Kidney epithelial cell (primary cell): Measurements from ENCODE around the gene LRRC15. TPM values are rescaled to one million over a fixed set of nuclear protein-coding genes. Genes with fewer than 3 reads are reported as not detected.

ENCODE experiments used
- DNase-seq: peaks from one replicate; pipeline ENCODE4 v3.0.0-alpha.2; 2010; ENCODE audit warnings: low read depth
- H3K27me3 ChIP-seq: 2 replicates; pipeline ENCODE4 v1.6.0; 2011; ENCODE audit warnings: low read length; ENCODE audit not compliant: control insufficient read depth, insufficient read depth
- H3K36me3 ChIP-seq: 2 replicates; pipeline ENCODE4 v1.5.1; 2011; ENCODE audit warnings: low read length; ENCODE audit not compliant: control insufficient read depth, insufficient read depth
- H3K4me3 ChIP-seq: 2 replicates; pipeline ENCODE4 v1.5.1; 2011; ENCODE audit warnings: low read depth, mild to moderate bottlenecking, control low read depth, low read length
- total RNA-seq: library from RNA; depleted of rRNA; stranded (reverse); fragments of >200 nt; gene quantifications from 2 replicates; pipeline ENCODE4 v1.2.3, GENCODE V29; 2015
- TF ChIP-seq, protein P1 (sequence below): IDR thresholded peaks from 2 replicates; pipeline ENCODE4 v1.5.1; 2011; ENCODE audit warnings: mild to moderate bottlenecking, moderate library complexity, low read length, control low read depth, inconsistent platforms; ENCODE audit not compliant: insufficient read depth, poor library complexity, severe bottlenecking

Gene LRRC15
- total RNA-seq, 1 donor from 2014 or later: not detected

DNA sequence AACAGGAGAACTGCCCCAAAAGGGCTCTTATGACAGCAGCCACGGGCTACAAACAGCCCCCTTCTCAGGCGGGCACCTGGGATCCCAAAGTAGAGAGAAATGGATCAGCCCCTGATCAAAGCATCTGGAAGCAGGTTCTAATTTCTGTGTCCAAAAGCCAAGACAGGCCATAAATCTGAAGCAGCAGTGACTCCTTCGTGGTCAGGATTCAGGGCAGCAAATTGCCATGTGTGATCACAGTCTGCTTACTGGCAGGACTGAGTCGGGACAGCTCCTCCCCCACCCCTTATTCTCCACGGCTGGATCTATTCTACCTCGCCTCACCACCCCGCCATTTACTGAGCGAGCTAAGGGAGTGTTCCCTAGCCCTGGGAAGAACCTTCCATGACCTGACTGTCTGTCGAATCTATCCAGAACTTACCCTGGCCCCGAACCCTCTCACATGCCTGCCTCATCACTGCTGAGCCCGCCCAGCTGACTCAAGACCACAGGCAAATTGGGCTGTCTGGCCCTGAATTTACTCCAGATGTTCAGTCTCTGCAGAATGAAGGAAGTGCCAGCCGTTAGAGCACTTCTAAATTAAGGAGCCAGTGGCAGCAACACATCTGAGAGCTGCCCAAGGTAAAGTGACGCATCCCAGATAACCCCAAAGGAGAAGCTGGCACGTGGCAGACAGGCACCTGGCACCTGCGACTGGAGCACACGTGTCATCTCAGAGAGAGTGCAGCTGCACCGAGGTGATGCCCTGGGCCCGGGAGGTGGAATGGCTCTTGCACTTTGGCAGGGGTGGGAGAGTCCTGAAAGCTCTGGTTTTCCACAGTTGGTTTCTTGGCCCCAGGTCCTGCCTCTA, 1.3 kb downstream of the LRRC15 start:
- no peak for DNase-seq
- H3K36me3 ChIP-seq: no peaks in the 10 kb centered on the region
- TF ChIP-seq, protein P1, sequence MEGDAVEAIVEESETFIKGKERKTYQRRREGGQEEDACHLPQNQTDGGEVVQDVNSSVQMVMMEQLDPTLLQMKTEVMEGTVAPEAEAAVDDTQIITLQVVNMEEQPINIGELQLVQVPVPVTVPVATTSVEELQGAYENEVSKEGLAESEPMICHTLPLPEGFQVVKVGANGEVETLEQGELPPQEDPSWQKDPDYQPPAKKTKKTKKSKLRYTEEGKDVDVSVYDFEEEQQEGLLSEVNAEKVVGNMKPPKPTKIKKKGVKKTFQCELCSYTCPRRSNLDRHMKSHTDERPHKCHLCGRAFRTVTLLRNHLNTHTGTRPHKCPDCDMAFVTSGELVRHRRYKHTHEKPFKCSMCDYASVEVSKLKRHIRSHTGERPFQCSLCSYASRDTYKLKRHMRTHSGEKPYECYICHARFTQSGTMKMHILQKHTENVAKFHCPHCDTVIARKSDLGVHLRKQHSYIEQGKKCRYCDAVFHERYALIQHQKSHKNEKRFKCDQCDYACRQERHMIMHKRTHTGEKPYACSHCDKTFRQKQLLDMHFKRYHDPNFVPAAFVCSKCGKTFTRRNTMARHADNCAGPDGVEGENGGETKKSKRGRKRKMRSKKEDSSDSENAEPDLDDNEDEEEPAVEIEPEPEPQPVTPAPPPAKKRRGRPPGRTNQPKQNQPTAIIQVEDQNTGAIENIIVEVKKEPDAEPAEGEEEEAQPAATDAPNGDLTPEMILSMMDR: no peak
- no peak overlapping the region for H3K4me3 ChIP-seq
- H3K27me3 ChIP-seq: peaks cover 25% of the 10 kb centered on the region

DNA sequence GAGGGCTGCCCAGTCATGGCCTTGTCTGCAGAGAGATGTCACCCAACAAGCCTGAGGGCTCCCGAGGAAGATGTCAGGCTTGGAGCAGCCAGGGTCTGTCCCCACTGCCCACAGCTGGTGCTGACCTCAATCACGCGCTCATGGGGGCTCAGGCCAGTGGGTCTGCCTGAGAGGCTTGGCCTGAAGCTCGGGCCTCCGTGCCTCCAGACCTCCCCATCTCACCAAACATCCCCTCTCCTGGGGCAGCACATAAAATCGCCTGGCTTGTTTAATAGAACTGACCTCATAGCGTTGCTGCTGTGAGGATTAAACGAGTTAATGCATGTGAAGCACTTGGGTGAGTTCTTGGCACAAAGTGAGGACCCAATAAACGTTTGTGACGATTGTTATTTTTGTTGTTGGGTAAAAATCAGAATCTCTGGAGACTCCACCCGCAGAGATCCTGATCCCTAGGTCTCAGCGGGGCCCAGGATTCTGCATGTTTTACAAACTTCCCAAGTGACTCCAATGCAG, 3.5 kb downstream of the LRRC15 start:
- peaks cover 25% of the 10 kb centered on the region for H3K27me3 ChIP-seq
- H3K36me3 ChIP-seq: no peaks in the 10 kb centered on the region
- no peak for DNase-seq
- no peak overlapping the region for H3K4me3 ChIP-seq
- TF ChIP-seq, protein P1: no peak

DNA sequence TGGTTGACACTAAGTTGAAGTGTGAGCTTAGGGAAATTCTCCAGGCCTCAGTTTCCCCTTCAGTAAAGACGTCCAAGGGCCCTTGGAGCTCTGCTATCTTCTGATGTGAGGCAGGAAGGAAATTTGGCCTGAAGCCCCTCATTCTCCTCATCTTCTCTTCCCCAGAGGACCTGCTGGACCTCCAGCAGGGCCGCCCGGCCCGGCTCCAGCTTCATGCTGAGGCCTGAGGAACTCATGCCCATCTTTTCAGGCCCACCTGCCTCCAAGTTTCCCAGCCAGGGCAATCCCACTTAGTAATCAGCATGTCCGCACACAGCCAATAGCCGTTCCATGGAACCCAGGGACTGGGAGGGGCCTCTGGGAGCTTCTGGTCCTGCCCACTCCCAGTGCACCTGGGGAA, 4.0 kb downstream of the LRRC15 start:
- TF ChIP-seq, protein P1: no peak
- no peaks in the 10 kb centered on the region for H3K36me3 ChIP-seq
- H3K4me3 ChIP-seq: no peak overlapping the region
- H3K27me3 ChIP-seq: peaks cover 27% of the 10 kb centered on the region
- DNase-seq: no peak

DNA sequence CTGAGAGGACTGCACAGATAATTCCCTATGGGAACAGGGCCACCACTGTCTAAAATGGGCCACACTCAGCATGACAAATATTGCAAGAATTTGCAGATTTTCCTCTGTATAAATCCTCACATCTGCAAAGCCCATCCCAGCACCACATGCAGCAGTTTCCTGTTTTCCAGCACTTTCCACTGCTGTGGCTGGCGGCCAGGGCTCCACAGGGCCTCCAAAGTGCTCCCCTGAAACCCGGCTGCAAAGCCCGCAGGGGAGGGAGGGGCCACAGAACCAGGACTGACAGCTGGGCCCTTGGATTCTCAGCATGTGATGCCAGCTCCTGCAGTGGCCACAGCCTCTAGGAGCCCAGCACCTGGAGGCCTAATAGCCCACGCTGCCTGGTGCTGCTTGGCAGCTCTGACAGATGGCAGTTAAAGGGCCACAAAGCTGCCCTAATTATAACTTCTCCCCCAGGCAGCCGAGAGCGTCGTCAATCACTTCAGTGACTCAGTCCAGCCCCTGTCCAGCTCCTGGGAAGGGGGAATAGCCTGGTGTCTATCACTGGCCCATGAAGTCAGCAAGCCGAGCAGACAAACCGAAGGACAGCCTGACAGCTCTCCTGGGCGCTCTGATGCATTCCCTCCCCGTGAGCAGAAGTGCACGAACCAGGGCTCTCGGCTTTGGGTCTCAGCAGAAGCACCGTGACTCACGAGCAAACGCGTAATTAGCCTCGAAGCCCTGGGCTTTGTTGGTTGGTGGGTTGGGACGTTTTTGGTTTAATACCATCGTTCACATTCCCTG, 4.7 kb downstream of the LRRC15 start:
- Histone ChIP-seq H3K36me3 (no peaks in the 10 kb centered on the region), H3K4me3 (no peak overlapping the region), H3K27me3 (peaks cover 29% of the 10 kb centered on the region)
- TF ChIP-seq, protein P1: no peak
- no peak for DNase-seq

DNA sequence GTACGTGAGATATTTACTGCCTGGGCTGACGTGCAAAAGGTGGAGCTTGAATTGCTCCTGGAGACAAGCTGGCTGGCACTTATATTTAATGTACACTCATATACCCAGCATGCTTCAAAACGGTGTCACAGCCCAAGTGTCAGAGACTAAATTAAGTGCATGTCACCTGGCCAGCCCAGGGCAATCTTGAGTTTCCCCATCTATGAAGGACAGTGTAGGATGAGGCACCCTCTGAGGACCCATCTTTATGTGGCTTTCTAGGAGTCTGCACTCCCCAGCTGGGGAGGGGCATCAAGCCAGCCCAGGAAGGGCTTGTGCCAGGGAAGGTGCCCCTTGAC, 5.3 kb downstream of the LRRC15 start:
- Histone ChIP-seq H3K27me3 (peaks cover 26% of the 10 kb centered on the region), H3K36me3 (no peaks in the 10 kb centered on the region), H3K4me3 (no peak overlapping the region)
- no peak for DNase-seq
- TF ChIP-seq, protein P1: no peak
